A549 (cell line): ENCODE results near the gene PGM1.

Experiments
- CEBPB ChIP-seq, 2 experiments: fragments of >200 bp in 1 of 2; sonication (Bioruptor Twin) in 1 of 2; formaldehyde crosslinking in 1 of 2; IDR thresholded peaks; 2 replicates each; pipeline ENCODE4 v1.6.1; 2012 to 2016
- CTCF ChIP-seq: fragments of >200 bp; sonication (Bioruptor Twin); formaldehyde crosslinking; IDR thresholded peaks from 3 replicates; pipeline ENCODE4 v1.5.1; 2016
- ESRRA ChIP-seq: fragments of 150-350 bp; IDR thresholded peaks from 2 replicates; pipeline ENCODE4 v1.6.1; 2014; ENCODE audit warnings: mild to moderate bottlenecking, low read length, borderline replicate concordance
- HMGXB4 ChIP-seq: fragments of 250-450 bp; sonication (Bioruptor Pico); IDR thresholded peaks from 2 replicates; pipeline ENCODE4 v1.5.0; 2021; ENCODE audit warnings: mild to moderate bottlenecking, moderate library complexity, borderline replicate concordance
- MAFK ChIP-seq: fragments of 450-650 bp; IDR thresholded peaks from 2 replicates; pipeline ENCODE4 v1.6.1; 2014; ENCODE audit not compliant: partially characterized antibody
- MYC ChIP-seq: IDR thresholded peaks from 2 replicates; pipeline ENCODE4 v1.6.1; 2012; ENCODE audit warnings: mild to moderate bottlenecking, inconsistent platforms, low read length, improper control_type of control experiment, borderline replicate concordance
- PBX3 ChIP-seq: IDR thresholded peaks from 2 replicates; pipeline ENCODE4 v1.6.1; 2012
- PHF8 ChIP-seq: fragments of 200-600 bp; sonication (generic); IDR thresholded peaks from 2 replicates; pipeline ENCODE4 v1.6.1; 2016; ENCODE audit warnings: low read depth, mild to moderate bottlenecking, antibody characterized with exemption, moderate library complexity, borderline replicate concordance
- POLR2A ChIP-seq: IDR thresholded peaks from 2 replicates; pipeline ENCODE4 v1.6.1; 2012; ENCODE audit warnings: mild to moderate bottlenecking, low read length
- RAD21 ChIP-seq, 2 experiments: fragments of >200 bp in 1 of 2; sonication (Bioruptor Twin) in 1 of 2; formaldehyde crosslinking in 1 of 2; IDR thresholded peaks in 1 of 2; conservative IDR thresholded peaks in 1 of 2; 2 replicates in 1 of 2; 3 replicates in 1 of 2; pipeline ENCODE4 v1.6.1; 2012 to 2018; ENCODE audit warnings: inconsistent platforms in 1 of 2

GRCh38 chr1:63688302-63688890 is 95.2 kb downstream of the PGM1 start:
- TF ChIP-seq MAFK = no peak
- no peak for TF ChIP-seq POLR2A
- TF ChIP-seq CTCF = no peak
- TF ChIP-seq ESRRA = no peak
- no peak for TF ChIP-seq HMGXB4
- no peak for TF ChIP-seq MYC
- TF ChIP-seq RAD21 (conservative IDR thresholded peaks at IDR 0.05 in 1 of 2, IDR thresholded peaks at IDR 0.05 in 1 of 2) = no peak
- no peak for TF ChIP-seq CEBPB (IDR thresholded peaks at IDR 0.05)
- no peak for TF ChIP-seq PHF8
- TF ChIP-seq PBX3 = no peak
